HL-60/S4 treated with phorbol 12-myristate 13-acetate at 8.2 ng/mL for 4 days and 3 days (cell line): ENCODE data around the gene BCORL1.

Source experiments
- in situ Hi-C: fragments of 300-500 bp; cut with MboI; formaldehyde crosslinking; loops from 2 replicates; pipeline ENCODE4 v1.15.0; 2022; ENCODE audit warnings: low sequenced_read_pairs

BCORL1 gene

DNA sequence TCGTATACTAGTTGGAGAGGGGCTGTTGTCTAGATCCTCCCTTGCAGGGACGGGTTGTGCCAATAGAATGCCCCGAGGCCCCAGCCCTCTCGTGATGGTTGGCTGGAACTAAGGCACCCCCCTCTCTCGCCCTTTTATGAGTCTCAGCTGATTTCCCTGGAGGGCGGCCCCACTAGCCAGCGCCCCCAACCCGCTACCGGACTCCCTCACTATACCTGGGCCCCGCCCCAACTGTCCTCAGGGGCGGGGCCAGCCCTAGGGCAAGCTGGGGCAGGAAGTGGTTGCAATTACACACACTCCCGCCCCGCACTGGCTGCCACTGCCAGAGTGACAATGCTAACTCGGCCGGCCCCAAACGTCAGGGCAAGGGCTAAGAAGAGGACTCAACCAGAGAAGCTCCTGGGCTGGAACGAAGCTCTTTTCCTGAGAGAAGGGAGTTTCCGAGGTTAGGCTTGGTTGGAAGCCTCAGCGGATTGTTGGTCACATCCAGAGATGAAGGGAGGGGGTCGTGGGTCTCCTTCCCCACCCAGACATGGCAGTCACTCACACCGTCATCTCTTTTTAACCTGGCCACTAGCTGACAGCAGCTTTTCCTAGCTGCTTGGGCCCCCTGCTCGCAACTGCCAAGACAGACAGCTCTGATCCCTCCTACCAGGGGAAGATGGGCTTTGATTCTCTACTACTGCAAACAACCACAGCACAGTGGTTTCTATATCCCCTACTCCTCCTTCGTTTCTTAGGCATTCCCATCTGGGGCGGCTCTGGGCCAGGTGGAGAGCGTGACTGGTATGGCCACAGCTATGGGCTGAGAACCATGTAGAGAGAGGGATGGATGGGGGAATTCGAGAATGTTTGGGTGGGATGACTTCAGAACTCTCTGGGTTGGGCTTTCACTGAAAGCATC lies 21.0 kb upstream of the BCORL1 start:
- in situ Hi-C loops, result no loop called here

- in situ Hi-C loops, result no loop called here
Observed at GRCh38 chrX:129963729-129964128, 18.7 kb upstream of the BCORL1 start.

DNA sequence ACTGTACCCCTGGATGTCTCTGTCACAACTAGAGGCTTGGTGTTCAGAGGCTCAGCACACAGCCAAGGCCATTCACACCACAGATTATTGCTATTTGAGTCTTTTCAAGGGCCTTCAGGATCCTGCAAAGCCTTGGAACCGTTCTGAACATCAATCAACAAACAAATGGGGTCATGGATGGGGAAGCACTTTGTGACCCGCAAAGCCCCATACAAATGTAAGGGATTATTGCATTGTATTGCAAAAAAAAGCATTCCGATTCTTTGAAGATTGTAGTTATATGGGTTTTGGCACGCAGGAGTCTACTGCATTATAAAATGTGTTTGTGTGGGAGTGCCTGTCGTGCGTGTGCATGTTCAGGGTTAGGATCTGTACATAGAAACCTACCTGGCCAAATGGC lies 17.3 kb upstream of the BCORL1 start:
- in situ Hi-C loops, result no loop called here

- in situ Hi-C loops, result no loop called here
Observed at GRCh38 chrX:129968968-129969367, 13.5 kb upstream of the BCORL1 start.

DNA sequence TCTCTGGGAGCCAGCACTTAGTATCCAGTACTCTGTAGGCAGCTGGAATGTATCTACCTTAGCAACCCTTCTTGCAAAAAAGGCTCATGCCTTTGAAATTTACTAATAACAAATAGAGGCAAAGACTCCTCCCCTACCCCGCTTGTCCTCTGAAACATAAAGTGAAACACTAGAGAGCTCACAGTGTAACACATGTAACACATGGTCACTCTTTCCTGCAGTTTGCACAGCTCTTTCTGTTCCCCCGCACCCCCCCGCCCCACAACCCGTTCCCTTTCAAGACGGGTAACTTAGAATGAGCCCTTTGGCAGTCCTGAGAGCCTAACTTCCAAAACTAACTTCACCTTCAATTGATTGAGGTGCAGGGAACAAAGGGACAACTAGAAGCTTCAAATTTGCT lies 6.0 kb upstream of the BCORL1 start:
- in situ Hi-C loops, result no loop called here

DNA sequence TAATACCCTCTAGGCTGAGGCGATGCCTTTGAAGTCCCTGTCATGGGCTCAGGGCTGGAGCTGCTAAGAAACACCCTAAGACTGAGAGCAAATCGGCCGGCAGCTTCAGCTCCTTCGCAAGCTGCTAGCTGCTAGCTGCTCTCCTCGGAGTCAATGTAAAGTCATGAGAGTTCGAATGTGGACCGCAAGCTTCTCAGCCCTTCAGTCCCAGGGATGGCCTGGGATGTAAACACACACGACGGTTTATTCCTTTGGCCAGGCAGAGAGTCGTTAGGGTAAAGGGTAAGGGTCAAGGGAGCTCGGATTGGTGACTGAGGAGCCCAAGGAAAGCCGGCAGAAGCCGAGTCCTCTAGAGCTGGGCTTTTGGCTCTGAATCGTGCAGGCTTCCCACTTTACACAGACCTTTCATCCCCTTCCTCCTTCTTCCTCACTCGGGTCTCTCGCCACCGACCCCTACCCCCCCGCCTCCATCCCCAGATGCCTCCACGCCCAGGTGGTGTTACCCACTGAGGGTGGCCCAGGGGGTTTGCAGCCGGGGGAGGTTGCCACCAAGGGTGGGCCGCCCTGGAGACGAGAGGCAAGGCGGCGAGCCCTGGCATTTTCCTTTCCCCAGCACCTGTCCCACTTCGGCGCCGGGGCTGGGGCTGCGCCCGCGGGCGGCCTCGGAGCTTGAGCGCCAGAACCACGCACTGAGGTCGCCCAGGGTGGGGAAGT lies 3.1 kb upstream of the BCORL1 start:
- in situ Hi-C loops, result no loop called here

GRCh38 chrX:129980001-129980401 lies 2.4 kb upstream of the BCORL1 start:
- in situ Hi-C loops, result no loop called here

- in situ Hi-C loops, result no loop called here
Observed at GRCh38 chrX:129980540-129981199, 1.8 kb upstream of the BCORL1 start.

GRCh38 chrX:129981200-129981553 lies 1.3 kb upstream of the BCORL1 start:
- in situ Hi-C loops, result no loop called here

GRCh38 chrX:129981752-129982299 lies 609 bp upstream of the BCORL1 start:
- in situ Hi-C loops, result no loop called here

DNA sequence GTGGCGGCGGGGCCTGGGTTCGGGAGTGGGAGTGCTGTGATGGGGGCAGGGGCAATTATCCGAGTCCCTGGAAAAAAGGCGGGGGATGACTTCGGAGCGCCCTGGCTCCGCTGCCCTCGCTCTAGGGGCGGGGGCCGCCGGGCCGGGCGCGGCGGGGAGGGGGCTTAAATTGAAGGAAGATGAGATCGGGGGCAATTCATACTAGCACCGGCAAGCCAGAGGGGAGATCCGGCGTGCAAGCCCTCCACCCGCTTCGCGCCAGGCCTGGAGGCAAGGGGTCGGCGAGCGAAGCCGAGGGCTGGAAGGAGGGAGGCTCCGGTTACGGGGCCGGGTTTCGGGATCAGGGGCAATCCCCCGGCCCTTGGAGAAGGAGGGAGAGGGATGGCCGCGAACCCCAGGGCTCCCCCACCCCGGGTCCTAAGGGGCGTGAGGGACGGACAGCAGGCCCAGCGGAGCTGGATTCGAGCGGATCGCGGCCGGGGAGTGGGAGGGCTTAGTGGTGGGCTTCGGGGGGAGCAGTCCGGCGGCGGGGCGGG lies 1.2 kb downstream of the BCORL1 start:
- in situ Hi-C loops, result no loop called here

DNA sequence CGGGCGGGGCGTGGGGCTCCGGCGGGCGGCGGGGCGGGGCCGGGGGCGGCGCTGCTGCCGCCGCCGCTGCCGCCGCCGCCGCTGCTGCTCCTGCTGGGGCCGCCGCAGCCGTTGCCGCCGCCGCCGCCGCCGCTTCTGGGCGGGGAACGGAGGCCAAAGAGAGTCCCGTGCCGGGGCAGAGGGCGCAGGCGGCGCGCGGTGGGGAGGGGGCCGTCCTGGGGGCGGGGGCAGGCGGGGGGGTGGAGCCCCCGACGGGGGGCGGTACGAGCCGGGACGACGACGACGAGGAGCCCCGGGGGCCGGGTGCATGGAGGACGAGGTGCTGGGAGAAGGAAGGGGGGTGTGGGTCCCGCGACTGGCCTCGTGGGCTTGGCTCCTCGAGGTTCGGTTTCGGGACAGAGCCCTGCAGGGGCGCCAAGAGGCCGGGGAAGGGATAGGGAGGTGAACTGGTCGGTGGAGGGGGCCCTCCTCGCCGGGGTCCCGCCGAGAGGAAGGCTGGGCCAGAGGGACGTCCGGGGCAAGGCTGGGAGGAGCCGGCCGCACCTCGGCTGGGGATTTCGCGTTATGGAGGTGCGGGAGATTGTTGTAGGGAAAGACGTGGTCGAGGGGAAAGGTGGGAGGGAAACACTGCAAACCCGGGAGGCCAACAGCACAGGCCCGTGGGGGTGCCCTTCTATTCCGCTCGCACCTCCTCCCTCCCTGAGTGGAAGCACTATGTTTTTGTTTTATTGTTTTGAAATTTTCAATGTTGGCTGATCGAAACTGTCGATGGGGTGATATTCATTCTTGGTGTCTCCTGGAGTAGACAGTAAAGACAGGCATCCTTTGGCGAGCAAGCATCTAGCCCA lies 1.9 kb downstream of the BCORL1 start:
- in situ Hi-C loops, result no loop called here

- in situ Hi-C loops, result no loop called here
Observed at GRCh38 chrX:129987871-129988270, 5.4 kb downstream of the BCORL1 start.

DNA sequence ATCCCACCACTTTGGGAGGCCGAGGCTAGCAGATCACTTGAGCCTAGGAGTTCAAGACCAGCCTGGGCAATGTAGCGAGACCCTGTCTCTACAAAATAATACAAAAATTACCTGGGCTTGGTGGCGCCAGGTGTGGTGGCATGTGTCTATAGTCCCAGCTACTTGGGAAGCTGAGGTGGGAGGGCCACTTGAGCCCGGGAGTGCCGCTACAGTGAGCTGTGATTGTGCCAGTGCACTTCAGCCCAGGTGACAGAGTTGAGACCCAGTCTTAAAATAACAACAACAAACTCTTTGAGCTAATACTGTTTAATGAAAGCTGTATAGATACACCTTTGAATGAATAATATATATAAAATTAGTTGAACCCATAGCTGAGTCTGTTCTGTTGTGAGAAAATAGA lies 9.7 kb downstream of the BCORL1 start:
- in situ Hi-C loops, result no loop called here

GRCh38 chrX:129996120-129996519 lies 13.7 kb downstream of the BCORL1 start:
- in situ Hi-C loops, result no loop called here

- in situ Hi-C loops, result no loop called here
Observed at GRCh38 chrX:129997086-129997485, 14.7 kb downstream of the BCORL1 start.

DNA sequence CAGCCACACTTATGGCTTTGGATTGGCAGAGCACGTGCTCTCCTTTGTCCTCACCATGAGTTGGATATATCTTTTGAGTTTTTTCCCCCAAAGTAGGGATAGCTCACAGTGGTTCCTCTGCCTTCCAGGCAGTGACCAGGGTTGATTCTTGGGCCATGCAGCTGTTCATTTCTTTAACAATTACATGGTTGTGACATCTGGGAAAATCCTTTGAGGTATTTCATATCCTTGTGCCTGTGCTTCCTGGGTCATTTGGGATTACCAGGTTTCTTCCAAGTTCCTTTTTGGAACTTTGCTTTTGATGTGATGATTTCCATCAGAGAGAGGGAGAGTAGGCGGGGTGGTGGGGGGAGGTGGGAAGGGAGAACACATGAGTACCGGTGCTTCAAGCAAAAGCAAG lies 15.6 kb downstream of the BCORL1 start:
- in situ Hi-C loops, result no loop called here

GRCh38 chrX:130001893-130002292 lies 19.5 kb downstream of the BCORL1 start:
- in situ Hi-C loops, result no loop called here

- in situ Hi-C loops, result no loop called here
Observed at GRCh38 chrX:130002541-130002940, 20.1 kb downstream of the BCORL1 start.

DNA sequence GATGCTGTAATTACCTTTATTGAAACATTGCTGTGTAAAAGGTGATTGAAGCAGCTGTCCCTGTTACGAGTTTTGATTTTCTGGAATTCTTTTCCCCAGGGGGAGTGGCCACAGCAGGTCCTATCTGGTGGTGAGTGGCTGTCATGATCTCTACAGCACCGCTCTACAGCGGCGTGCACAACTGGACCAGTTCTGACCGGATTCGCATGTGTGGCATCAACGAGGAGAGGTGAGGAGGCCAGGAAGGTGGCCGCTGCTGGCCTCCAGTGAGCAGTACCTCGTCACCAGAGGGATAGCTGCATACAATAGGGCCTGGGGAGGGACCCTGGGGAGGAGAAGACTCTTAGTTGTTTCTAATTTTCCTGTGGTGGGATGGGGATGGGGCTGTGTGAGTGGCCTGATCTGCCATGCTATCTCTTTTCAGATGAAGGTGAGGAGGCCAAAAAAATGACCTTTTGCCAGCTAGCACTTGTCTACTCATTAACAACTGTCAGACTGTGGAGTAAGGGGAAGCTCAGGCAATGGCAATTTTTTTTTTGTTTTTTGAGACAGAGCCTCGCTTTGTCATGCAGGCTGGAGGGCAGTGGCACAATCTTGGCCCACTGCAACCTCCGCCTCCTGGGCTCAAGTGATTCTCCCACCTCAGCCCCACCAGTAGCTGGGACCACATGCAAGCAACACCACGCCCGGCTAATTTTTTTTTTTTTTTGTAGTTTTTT lies 22.8 kb downstream of the BCORL1 start:
- in situ Hi-C loops, result no loop called here
